Trophoblast cell (in vitro differentiated cells and primary cell): Measurements from ENCODE around the gene PFKL.

Experiments used
- DNase-seq, 2 donors: peaks; one replicate each; pipeline ENCODE4 v3.0.0-alpha.2; 2016
- H2AFZ ChIP-seq: 2 replicates; pipeline ENCODE4 v1.6.1; 2013; ENCODE audit warnings: low read length, moderate library complexity, mild to moderate bottlenecking; ENCODE audit not compliant: insufficient read depth, poor library complexity
- H2AK5ac ChIP-seq: 2 replicates; pipeline ENCODE4 v1.6.1; 2013; ENCODE audit warnings: mild to moderate bottlenecking, low read length
- H2BK120ac ChIP-seq: 2 replicates; pipeline ENCODE4 v1.6.1; 2013; ENCODE audit warnings: low read length, mild to moderate bottlenecking, moderate library complexity; ENCODE audit not compliant: insufficient read depth, poor library complexity
- H2BK12ac ChIP-seq: 2 replicates; pipeline ENCODE4 v1.6.1; 2013; ENCODE audit warnings: mild to moderate bottlenecking, low read length, moderate library complexity
- H2BK5ac ChIP-seq: 2 replicates; pipeline ENCODE4 v1.6.1; 2013; ENCODE audit warnings: low read length, low read depth, moderate library complexity, mild to moderate bottlenecking; ENCODE audit not compliant: poor library complexity
- H3K14ac ChIP-seq: 2 replicates; pipeline ENCODE4 v1.6.1; 2013; ENCODE audit warnings: mild to moderate bottlenecking, low read length
- H3K18ac ChIP-seq: 2 replicates; pipeline ENCODE4 v1.6.1; 2013; ENCODE audit warnings: mild to moderate bottlenecking, low read length
- H3K23ac ChIP-seq: 2 replicates; pipeline ENCODE4 v1.6.1; 2013; ENCODE audit warnings: low read length
- H3K27ac ChIP-seq: 2 replicates; pipeline ENCODE4 v1.5.1; 2013; ENCODE audit warnings: low read depth, mild to moderate bottlenecking, inconsistent platforms, low read length, moderate library complexity
- H3K27me3 ChIP-seq: 2 replicates; pipeline ENCODE4 v1.6.1; 2013; ENCODE audit warnings: inconsistent platforms, mild to moderate bottlenecking, low read length, moderate library complexity; ENCODE audit not compliant: insufficient read depth
- H3K36me3 ChIP-seq, 2 experiments: 1 replicate in 1 of 2; 2 replicates in 1 of 2; pipeline ENCODE4 v1.6.1; 2013; ENCODE audit warnings: low read length in 2 of 2, mild to moderate bottlenecking in 2 of 2, moderate library complexity in 1 of 2; ENCODE audit not compliant: insufficient read depth in 2 of 2, control insufficient read depth in 1 of 2
- H3K4ac ChIP-seq: 2 replicates; pipeline ENCODE4 v1.6.1; 2013; ENCODE audit warnings: low read depth, mild to moderate bottlenecking, low read length, moderate library complexity
- H3K4me1 ChIP-seq, 2 experiments: 1 replicate in 1 of 2; 2 replicates in 1 of 2; pipeline ENCODE4 v1.6.1; 2013; ENCODE audit warnings: low read length in 2 of 2, mild to moderate bottlenecking in 2 of 2, moderate library complexity in 1 of 2; ENCODE audit not compliant: insufficient read depth in 2 of 2, control insufficient read depth in 1 of 2
- H3K4me2 ChIP-seq: 2 replicates; pipeline ENCODE4 v1.6.1; 2013; ENCODE audit warnings: inconsistent platforms, mild to moderate bottlenecking, low read length, moderate library complexity
- H3K4me3 ChIP-seq: 2 replicates; pipeline ENCODE4 v1.5.1; 2013; ENCODE audit warnings: mild to moderate bottlenecking, low read depth, low read length, inconsistent platforms
- H3K79me1 ChIP-seq: one replicate; pipeline ENCODE4 v1.6.1; 2013; ENCODE audit warnings: low read length
- H3K79me2 ChIP-seq: 2 replicates; pipeline ENCODE4 v1.6.1; 2013; ENCODE audit warnings: low read length, mild to moderate bottlenecking; ENCODE audit not compliant: control insufficient read depth, insufficient read depth, poor library complexity
- H3K9ac ChIP-seq: 2 replicates; pipeline ENCODE4 v1.6.1; 2013; ENCODE audit warnings: mild to moderate bottlenecking, low read length
- H3K9me3 ChIP-seq: 2 replicates; pipeline ENCODE4 v1.6.1; 2013; ENCODE audit warnings: low read depth, mild to moderate bottlenecking, control low read depth, inconsistent platforms, low read length; ENCODE audit not compliant: insufficient read depth
- H4K12ac ChIP-seq: 2 replicates; pipeline ENCODE4 v1.6.1; 2013; ENCODE audit warnings: low read depth, mild to moderate bottlenecking, low read length, moderate library complexity
- H4K8ac ChIP-seq: 2 replicates; pipeline ENCODE4 v1.6.1; 2013; ENCODE audit warnings: low read depth, mild to moderate bottlenecking, low read length, moderate library complexity
- H4K91ac ChIP-seq: one replicate; pipeline ENCODE4 v1.6.1; 2013; ENCODE audit warnings: low read depth, mild to moderate bottlenecking, low read length, moderate library complexity
- WGBS: extraction: QIAGEN DNeasy Blood & Tissue Kit; methylation state at CpG from one replicate; pipeline ENCODE4 v1.1.7; 2013; ENCODE audit warnings: missing lambda C conversion rate; ENCODE audit not compliant: insufficient read length, insufficient coverage; ENCODE audit errors: extremely low coverage; 5-methylcytosine and 5-hydroxymethylcytosine counted together

The PFKL gene

DNA sequence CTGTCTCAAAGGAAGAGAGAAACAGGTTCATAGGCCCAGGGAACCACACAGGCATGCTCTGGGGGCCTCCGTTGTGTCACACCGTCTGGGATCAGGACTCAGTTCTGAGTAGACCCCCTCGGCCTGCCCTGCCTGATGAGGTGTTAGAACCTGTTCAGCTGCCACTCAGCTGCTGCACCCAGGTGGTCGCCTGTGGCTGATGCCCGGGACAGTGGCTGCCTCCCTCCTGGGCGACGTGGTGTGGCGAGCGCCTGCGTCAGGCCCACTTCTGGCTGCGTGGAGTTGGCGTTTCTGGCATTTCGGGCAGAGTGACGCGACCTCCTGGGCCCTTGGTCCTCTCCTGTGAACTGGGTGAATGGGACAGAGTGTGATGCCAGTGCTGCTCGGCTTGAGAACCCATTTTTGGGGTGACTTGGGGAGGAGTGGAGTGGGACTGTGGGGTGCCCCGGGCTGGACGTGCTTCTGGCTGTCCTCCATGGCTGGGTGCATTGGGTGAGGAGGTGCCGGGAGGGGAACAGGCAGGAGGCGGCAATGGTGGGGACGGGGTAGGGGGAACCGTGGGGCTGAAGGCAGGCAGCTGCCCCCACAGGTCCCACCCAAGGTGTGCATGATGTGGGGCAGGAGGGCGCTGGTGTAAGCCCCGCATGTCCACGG is 28.5 kb downstream of the PFKL start:
- Histone ChIP-seq H4K8ac (no peak overlapping the region), H3K4ac (no peak overlapping the region), H3K4me1 (no peaks in the 10 kb centered on the region), H2BK5ac (no peak overlapping the region), H3K79me2 (no peaks in the 10 kb centered on the region), H3K27me3 (no peaks in the 10 kb centered on the region), H3K27ac (no peak overlapping the region), H3K36me3 (peaks cover 43% of the 10 kb centered on the region in 2 experiments), H3K4me3 (no peak overlapping the region), H3K18ac (no peak overlapping the region), H2BK120ac (no peak overlapping the region), H3K14ac (no peak overlapping the region), H2BK12ac (no peak overlapping the region), H4K91ac (no peak overlapping the region), H3K9ac (no peak overlapping the region), H3K9me3 (peaks cover 2% of the 10 kb centered on the region), H3K23ac (no peak overlapping the region), H3K79me1 (no peaks in the 10 kb centered on the region), H2AFZ (no peak overlapping the region), H4K12ac (no peak overlapping the region), H3K4me2 (no peak overlapping the region), H2AK5ac (no peak overlapping the region)
- DNase-seq = no peak
- no CpG with 5 or more reads among the region's 25 CpGs for WGBS

DNA sequence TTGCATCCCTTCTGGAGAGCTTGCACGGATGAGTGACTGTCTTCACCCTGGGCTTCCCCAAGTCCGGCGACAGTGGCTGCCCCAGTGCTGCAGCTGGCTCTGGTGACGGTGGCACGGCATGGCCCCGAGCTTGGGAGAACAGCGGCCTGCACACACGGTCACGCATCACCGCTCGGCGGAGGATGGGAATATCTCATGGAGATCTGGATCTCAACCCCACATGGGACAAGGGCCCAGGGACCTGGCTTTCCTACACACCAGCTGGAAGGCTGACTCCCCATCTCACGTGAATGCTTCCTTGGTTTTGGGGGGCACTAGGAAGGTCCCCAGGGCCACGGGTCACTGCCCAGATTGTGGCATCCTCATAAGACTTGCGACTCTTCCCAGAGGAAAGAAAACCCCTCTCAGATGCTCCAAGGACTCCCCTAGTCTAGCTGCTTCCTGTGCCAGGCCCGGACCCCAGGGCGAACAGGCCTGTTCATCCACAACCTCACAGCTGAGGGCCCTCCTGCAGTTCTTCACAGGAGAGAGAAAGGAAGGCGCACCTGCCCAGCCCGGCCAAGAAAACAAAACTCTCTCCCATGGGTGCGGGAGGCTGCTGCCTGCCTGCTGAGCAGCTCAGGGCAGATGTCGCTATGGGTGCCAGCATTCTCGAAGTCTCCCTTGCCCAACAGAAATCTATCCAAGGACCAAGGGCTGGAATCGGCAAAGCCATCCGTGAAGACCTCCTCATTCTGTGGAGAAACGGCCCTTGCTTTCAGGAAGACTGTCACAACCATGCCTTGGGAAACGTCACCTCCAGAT is 29.4 kb downstream of the PFKL start:
- Histone ChIP-seq H4K12ac (no peak overlapping the region), H3K4ac (no peak overlapping the region), H2AFZ (no peak overlapping the region), H3K79me1 (no peaks in the 10 kb centered on the region), H2BK5ac (no peak overlapping the region), H2BK120ac (no peak overlapping the region), H3K9ac (no peak overlapping the region), H4K8ac (no peak overlapping the region), H3K4me3 (no peak overlapping the region), H3K23ac (no peak overlapping the region), H3K18ac (no peak overlapping the region), H3K14ac (no peak overlapping the region), H3K4me1 (no peaks in the 10 kb centered on the region), H3K4me2 (no peak overlapping the region), H4K91ac (no peak overlapping the region), H3K9me3 (peaks cover 2% of the 10 kb centered on the region), H3K27ac (no peak overlapping the region), H3K27me3 (no peaks in the 10 kb centered on the region), H3K36me3 (peaks cover 33 to 34% of the 10 kb centered on the region in 2 experiments), H2AK5ac (no peak overlapping the region), H2BK12ac (no peak overlapping the region), H3K79me2 (no peaks in the 10 kb centered on the region)
- DNase-seq = peak; percentile 8 to 44
- WGBS = no CpG with 5 or more reads among the region's 26 CpGs

DNA sequence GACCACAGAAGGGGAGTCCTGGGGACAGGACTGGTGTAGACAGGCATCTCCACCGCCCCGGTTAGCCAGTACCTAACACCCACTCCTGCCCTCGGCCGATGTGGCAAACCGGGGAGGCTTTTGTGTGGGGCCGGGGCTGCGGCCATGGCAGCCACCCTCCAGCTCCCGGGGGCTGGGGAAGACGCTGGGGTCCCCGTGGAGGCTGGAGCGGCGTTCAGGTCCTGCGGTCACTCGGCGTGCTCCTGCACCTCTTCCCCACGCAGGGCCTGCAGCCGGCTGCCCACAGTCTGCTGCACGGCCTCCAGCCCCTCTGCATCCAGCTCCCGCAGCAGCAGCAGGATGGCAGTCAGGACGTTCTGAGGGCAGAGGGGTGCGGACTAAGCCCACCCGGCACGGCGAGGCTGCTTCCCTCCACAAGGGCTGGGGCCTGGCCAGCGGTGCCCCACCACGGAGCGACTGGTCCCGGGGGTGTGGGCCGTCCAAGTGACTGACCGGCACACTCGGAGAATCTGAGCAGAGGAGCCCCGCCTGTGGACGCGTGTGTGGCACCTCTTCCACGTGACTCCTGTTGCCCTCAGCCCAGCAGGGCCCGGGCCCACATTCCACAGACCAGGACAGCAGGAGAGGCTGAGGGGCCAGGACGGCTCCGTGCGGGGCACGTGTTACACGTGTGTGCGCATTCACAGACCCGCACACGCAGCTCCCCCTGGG is 30.3 kb downstream of the PFKL start:
- H2BK5ac ChIP-seq = no peak overlapping the region
- H3K4ac ChIP-seq = no peak overlapping the region
- no peak overlapping the region for H4K8ac ChIP-seq
- no peak overlapping the region for H2AK5ac ChIP-seq
- no peaks in the 10 kb centered on the region for H3K79me2 ChIP-seq
- no peak overlapping the region for H3K4me3 ChIP-seq
- no peaks in the 10 kb centered on the region for H3K79me1 ChIP-seq
- no peaks in the 10 kb centered on the region for H3K27me3 ChIP-seq
- peaks cover 25 to 26% of the 10 kb centered on the region in 2 experiments for H3K36me3 ChIP-seq
- no peak overlapping the region for H3K18ac ChIP-seq
- no peak overlapping the region for H2BK12ac ChIP-seq
- DNase-seq = peak in 1 of 2 donors; percentile 31
- H3K14ac ChIP-seq = no peak overlapping the region
- no peak overlapping the region for H4K12ac ChIP-seq
- no peaks in the 10 kb centered on the region for H3K4me1 ChIP-seq
- H3K4me2 ChIP-seq = no peak overlapping the region
- H3K27ac ChIP-seq = no peak overlapping the region
- no peak overlapping the region for H2AFZ ChIP-seq
- no peak overlapping the region for H2BK120ac ChIP-seq
- no peaks in the 10 kb centered on the region for H3K9me3 ChIP-seq
- no peak overlapping the region for H3K9ac ChIP-seq
- no peak overlapping the region for H3K23ac ChIP-seq
- no peak overlapping the region for H4K91ac ChIP-seq
- no CpG with 5 or more reads among the region's 44 CpGs for WGBS

DNA sequence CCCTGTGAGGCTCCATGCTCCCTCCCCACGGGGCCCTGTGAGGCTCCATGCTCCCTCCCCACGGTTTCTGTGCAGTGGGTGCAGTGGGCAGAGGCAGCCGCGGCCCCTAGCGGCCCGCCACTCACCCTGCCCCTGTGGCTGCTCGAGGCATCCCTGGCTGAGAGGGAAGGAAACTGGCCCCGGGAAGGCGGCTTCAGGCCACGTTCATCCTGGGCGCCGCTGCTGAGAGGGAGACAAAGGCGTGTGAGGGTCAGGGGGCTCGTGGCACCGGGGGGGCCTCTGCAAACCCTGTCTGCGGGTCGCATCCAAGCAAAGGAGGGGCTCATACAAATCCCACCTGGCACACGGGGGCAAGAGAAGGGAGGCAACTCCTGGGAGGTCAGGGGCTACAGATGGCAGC is 30.8 kb downstream of the PFKL start:
- Histone ChIP-seq H3K4me3 (no peak overlapping the region), H2BK5ac (no peak overlapping the region), H3K4ac (no peak overlapping the region), H3K23ac (no peak overlapping the region), H3K4me2 (no peak overlapping the region), H3K4me1 (no peaks in the 10 kb centered on the region), H2AK5ac (no peak overlapping the region), H3K27me3 (no peaks in the 10 kb centered on the region), H2AFZ (no peak overlapping the region), H3K18ac (no peak overlapping the region), H4K91ac (no peak overlapping the region), H3K79me2 (no peaks in the 10 kb centered on the region), H4K12ac (no peak overlapping the region), H3K27ac (no peak overlapping the region), H2BK12ac (no peak overlapping the region), H3K36me3 (peaks cover 25 to 26% of the 10 kb centered on the region in 2 experiments), H2BK120ac (no peak overlapping the region), H3K79me1 (no peaks in the 10 kb centered on the region), H3K9me3 (no peaks in the 10 kb centered on the region), H3K9ac (no peak overlapping the region), H4K8ac (no peak overlapping the region), H3K14ac (no peak overlapping the region)
- WGBS = no CpG with 5 or more reads among the region's 18 CpGs
- peak in 1 of 2 donors; percentile 15 for DNase-seq
